Keratinocyte (primary cell): ENCODE results near the gene C1orf146.

Experiments
- CTCF ChIP-seq, 3 experiments: IDR thresholded peaks in 1 of 3; conservative IDR thresholded peaks in 1 of 3; optimal IDR thresholded peaks in 1 of 3; 2 replicates in 2 of 3; 3 replicates in 1 of 3; pipeline versions ENCODE3 to v1.5.1; 2011; ENCODE audit warnings: low read length in 3 of 3, mild to moderate bottlenecking in 3 of 3, moderate library complexity in 2 of 3, control low read depth in 1 of 3, inconsistent platforms in 1 of 3; ENCODE audit not compliant: insufficient read depth in 2 of 3; ENCODE audit errors: extremely low read depth in 1 of 3
- EZH2 ChIP-seq: IDR thresholded peaks from one replicate; pipeline ENCODE4 v1.6.1; 2012; ENCODE audit warnings: inconsistent platforms, mild to moderate bottlenecking, low read length, moderate library complexity

DNA sequence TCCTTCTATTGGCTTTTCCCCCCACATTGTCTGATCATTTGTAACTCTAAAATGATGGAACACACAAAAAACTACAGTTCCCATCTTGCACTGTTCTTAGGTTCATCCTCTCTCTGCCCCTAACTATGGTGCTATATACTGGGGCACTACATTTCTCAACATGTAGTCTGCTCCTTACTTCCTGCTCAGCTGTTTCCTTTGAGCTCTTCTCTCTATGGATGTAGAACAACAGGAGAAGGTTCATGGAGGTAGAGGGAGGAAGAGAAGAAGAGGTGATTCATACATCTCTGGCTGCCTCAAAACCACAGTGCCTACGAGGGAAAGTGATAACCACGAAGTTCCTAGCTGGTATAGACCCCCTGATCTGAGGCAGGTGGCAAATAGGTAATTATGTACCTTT lies 7.0 kb upstream of the C1orf146 start:
- no peak for TF ChIP-seq CTCF (optimal IDR thresholded peaks at IDR 0.05 in 1 of 3, IDR thresholded peaks at IDR 0.05 in 1 of 3, conservative IDR thresholded peaks at IDR 0.05 in 1 of 3; ENCODE audit: extremely low read depth in 1 of 3, insufficient read depth in 2 of 3, low read length in 3 of 3)
- TF ChIP-seq EZH2: no peak
